Activated naive CD4-positive, alpha-beta T cell (primary cell): ENCODE results near the gene CCDC40.

Source experiments
- DNase-seq, 4 experiments: peaks; one replicate each; lab custom pipeline; 2025; lab: John Stamatoyannopoulos, UW

The CCDC40 gene

DNA sequence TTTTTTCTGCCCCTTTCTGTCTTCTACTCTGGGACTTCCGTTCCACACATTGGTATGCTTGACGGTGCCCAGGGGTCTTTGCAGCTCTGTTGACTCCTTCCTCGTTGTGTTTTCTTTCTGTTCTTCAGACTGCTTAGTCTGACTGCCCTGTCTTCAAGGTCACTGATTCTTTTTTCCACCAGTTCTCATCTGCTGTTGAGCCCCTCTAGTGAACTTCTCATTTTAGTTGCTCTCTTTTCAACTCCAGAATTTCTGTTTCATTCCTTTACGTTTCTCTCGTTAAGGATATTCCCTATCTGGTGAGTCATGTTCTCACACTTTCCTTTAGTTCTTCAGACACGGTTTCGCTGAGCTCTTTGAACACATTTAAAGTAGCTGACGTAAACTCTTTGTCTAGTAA, 78.7 kb downstream of the CCDC40 start:
- no peak for DNase-seq

DNA sequence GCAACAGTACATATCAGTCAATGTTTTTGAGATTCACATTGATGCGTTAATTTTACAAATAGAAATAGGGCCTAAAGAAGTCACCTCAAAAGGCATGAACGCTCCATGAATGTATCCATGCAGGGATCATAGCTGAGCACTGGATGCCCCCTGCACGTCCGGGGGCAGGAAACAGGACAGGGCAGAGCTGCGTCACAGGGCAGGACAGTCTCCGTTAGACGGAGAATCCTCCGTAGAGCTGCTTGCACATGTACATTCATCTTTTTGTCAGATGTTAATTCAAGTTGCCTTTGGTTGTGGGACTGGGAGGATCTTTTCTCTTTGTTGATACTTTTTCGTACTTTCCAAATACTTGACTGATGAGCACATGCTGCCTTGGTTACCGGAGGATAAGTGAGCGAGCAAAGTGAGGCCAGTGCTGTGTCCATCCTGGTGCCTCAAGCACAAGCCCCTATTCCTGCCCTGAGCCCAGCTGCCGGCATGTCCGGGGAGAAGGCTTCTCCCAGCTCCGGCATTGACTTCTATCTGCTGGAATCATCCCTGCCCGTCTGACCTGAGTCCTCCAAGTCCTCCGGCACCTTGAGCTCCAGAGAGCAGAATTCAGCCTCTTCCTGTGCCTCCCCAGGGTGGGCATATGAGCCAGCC, 80.0 kb downstream of the CCDC40 start:
- DNase-seq: no peak

DNA sequence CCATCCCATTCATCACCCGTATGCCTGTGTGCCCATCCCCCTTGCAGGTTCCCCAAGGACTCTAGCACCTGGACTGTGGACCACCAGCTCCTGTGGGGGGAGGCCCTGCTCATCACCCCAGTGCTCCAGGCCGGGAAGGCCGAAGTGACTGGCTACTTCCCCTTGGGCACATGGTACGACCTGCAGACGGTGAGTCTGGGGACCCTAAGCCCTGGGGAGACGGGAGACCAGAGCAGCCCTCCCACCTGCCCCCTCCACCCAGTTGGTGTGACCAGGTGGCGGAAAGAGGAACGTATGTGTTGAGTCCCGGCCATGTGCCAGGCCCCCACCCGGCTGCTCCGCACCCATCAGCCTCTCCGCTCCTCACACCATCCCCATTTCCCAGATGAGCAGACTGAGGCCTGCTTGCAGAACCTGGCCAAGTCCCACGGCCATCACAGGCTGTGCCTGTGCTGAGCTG, 80.5 kb downstream of the CCDC40 start:
- no peak for DNase-seq

DNA sequence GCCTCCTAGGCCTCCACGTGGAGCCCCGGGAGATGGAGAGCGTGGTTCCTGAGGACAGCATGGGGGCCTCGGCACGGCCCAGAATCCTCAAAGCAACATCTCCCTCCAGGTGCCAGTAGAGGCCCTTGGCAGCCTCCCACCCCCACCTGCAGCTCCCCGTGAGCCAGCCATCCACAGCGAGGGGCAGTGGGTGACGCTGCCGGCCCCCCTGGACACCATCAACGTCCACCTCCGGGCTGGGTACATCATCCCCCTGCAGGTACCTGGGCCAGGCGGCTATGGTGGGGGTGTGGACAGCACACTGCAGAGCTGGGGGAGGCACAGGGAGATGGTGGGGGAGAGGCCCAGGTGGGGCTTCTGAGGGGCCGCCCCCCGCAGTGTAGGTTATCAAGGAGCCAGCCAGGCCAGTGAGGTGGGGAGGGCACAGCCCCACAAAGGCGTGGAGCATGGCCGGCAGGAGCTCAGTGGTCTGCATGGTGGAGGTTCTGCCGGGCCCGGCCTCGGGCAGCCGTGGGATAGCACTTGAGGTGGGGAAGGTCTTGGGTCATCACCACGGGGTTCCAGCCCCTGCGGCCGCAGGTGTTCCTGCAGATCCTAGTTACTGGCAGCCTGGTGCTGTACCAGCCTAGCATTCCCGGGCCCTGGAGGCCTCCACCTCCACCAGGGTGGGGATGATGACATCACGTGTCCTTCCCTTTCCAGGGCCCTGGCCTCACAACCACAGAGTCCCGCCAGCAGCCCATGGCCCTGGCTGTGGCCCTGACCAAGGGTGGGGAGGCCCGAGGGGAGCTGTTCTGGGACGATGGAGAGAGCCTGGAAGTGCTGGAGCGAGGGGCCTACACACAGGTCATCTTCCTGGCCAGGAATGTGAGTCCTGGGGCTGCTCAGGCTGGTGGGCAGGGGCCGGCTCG, 81.3 kb downstream of the CCDC40 start:
- DNase-seq: no peak

DNA sequence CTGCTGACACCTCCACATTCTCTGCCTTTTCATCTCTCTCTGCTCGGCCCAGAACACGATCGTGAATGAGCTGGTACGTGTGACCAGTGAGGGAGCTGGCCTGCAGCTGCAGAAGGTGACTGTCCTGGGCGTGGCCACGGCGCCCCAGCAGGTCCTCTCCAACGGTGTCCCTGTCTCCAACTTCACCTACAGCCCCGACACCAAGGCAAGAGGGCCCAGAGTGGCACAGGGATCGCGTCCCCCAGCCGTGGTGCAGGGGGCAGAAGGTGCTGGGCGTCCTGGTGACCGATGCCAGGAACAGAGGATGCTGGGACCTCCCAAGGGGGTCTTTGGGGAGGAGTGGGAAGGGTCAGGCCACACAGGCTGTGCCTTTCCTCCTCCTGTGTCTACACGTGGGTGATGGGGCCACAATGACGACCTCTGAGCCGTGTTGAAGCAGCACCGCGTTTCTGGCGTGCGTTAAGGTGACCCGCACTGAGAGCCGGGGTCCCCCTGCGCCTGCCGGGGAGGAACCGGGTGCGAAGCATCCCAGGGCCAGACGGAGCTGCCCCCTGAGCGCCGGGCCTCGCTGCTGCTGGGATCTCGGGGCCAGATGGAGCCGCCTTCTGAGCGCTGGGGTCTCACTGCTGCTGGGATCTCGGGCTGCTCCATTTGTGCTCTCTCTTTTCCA, 82.3 kb downstream of the CCDC40 start:
- DNase-seq: no peak

DNA sequence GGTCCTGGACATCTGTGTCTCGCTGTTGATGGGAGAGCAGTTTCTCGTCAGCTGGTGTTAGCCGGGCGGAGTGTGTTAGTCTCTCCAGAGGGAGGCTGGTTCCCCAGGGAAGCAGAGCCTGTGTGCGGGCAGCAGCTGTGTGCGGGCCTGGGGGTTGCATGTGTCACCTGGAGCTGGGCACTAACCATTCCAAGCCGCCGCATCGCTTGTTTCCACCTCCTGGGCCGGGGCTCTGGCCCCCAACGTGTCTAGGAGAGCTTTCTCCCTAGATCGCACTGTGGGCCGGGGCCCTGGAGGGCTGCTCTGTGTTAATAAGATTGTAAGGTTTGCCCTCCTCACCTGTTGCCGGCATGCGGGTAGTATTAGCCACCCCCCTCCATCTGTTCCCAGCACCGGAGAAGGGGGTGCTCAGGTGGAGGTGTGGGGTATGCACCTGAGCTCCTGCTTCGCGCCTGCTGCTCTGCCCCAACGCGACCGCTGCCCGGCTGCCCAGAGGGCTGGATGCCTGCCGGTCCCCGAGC, 82.9 kb downstream of the CCDC40 start:
- no peak for DNase-seq

DNA sequence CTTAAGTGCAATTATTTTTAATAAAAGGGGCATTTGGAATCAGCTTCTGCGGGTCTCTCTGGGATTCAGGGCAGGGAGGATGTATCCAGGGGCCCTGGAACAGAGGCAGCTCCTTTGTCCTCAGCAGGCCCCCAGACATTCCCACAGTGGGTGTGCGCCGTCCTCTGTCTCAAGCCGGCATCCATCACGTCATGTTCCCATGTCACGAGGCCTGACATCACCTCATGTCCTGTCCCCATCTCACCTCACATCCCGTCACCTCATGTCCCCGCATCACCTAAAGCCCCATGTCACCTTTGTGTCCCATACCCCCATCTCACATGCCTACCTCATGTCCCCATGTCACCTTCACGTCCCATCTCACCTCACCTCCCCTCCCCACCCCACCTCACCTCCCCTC, 83.4 kb downstream of the CCDC40 start:
- DNase-seq: no peak

DNA sequence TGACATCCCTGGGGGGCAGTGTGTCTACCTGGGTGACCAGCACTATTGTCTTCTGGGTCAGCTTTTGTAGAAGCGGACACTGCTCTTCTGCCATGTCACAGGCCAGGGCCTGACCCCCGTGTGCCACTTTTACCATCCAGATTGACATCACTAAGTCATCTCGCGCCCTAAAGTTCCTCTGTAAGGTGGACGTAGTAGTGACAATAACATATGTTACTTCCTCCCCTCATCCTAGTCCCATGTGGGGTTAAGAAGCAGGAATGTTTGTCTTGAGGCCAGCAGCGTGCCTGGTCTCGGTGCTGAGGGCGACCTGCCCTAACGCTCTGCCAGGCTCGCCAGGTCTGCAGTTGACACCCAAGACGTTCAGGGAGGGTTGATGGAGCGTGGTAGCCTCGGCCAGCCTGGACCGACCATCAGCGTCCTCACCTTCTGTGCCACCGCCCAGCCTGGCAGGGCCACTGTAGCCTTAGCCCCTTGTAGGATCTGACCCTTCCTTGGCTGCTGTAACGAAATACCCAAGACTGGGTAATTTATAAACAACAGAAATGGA, 85.7 kb downstream of the CCDC40 start:
- no peak for DNase-seq

DNA sequence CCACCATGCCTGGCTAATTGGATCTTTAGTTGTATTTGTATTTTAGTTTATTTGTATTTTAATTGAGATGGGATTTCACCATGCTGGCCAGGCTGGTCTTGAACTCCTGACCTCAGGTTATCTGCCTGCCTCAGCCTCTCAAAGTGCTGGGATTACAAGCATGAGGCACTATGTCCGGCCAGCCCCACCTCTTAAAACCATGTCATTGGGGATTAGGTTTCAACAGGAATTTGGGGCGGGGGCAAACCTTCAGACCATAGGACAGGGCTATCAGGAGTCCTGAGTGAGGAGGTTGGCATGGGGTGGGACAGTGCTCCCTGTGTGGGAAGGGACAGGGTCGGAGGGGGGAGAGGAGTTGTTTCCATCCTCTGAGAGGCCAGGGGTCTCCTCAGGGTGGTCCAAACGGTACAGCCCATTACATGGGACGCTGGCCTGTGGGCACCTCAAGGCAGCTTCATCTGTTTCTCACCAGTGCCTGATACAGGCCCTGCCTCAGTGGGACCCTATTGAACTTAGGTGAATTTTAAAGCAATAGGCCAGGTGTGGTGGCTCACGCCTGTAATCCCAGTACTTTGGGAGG, 86.6 kb downstream of the CCDC40 start:
- no peak for DNase-seq

DNA sequence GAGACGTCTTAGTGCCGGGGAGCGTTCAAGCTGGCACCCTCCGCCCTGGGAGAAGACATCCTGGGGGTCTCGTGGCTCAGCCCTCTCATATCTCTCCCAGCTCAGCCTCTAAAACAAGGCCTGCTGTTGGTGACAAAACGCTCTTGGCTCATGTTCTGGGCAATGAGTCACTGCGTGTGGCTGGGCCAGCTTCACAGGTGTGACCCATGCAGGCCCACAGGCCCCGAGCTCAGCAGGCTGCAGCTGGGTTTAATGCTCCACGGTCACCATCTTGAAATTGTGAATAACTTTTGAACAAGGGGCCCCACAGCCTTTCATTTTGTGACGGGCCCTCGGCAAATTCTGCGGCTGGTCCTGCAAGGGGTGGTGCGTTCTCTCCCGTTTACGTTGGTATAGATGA, 87.3 kb downstream of the CCDC40 start:
- no peak for DNase-seq

DNA sequence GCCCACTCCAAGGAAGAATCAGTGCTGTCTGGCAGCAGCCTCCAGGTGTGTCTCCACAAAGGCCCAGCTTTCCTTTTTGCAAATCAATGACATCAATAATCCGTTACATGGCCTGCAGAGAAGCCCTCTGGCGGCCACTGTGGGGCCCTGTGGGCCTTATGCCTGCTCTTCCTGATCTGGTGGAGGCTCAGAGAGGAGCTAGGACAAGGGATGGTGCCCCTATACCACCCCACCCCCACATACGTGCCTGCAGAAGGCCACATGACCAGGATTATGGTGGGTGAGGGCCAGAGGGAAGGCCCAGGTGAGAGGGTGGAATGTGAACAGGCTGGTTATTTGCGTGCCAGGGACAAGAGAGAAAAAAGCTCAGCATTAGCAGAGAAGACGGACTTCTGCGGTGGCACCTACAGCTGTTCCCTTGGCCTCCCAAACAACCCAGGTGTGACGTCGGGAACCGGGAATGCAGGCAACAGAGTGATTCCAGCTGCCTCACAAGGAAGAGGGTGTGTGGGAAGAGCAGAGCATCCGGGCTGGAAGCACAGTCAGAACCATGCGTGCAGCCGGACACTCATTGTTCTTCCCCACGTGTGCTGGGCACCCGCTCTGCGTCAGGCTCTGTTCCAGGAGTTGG, 88.0 kb downstream of the CCDC40 start:
- no peak for DNase-seq

DNA sequence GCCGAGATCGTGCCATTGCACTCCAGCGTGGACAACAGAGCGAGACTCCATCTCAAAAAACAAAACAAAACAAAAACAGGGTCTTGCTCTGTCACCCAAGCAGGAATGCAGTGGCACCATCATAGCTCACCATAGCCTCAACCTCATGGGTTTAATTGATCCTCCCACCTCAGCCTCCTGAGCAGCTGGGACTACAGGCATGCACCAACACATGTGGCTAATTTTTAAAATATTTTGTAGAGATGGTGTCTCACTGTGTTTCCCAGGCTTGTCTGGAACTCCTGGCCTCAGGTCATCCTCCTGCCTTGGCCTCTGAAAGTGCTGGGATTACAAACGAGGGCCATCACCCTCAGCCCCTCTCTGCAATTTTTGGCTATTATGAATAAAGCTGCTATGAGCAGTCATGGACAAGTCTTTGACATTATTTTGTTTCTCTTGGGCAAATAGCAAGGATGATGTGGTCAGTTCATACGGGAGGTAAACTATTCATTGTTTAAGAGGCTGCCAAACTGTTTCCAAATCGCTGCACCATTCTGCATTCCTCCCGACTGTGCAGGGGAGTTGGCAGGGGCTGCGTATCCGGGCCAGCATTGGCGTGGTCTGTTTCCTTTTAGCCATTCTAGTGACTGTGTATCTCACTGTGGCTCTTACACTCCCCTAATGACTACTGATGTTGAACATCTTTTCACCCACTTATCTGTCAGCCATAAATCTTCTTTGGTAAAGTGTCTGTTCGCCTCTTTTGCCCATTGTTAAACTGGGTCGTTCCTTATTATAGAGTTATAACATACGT, 89.4 kb downstream of the CCDC40 start:
- no peak for DNase-seq

DNA sequence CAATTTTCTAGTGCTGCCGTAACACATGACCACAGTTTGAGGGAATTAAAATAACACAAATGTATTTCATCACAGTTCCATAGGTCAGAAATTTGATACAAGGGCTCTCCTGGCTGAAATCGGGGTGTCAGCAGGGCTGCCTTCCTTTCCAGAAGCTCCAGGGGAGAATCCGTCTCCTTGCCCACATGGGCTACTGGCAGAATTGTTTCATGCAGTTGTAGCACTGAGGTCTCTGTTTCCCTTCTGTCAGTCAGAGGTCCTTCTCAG, 89.9 kb downstream of the CCDC40 start:
- DNase-seq: no peak

DNA sequence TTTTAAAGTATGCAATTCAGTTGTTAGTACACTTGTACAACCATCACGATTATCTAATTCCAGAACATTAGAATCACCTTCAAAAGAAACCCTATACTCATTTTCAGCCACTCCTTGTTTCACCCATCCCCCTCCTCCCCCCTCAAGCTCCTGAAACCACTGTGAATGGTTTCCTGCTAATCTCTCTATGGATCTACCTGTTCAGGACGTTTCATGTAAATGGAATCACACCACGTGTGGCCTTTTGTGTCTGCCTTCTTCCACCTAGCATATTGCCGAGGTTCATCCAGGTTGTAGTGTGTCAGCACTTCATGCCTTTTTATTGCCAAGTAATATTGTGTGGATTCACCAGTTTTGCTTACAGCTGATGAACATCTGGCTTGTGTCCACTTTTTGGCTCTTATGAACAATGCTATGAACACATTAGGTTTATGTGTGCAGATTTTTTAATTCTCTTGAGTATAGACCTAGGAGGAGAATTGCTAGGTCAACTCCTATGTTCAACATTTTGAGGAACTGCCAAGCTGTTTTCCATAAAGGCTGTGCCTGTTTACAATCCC, 92.6 kb downstream of the CCDC40 start:
- DNase-seq: no peak

DNA sequence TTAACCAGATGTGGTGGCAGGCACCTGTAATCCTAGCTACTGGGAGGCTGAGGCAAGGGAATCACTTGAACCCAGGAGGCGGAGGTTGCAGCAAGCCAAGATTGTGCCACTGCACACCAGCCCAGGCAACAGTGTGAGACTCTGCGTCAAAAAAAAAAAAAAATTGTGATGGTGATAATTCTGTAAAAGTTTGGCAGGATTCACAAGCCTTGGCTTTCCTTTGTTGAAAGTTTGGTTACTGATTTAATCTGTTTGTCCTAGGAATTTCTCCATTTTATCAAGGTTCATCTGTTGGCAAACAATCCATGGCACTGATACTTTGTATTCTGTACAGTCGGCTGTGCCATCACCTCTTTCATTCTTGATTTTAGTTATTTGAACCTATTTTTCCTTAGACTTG, 94.5 kb downstream of the CCDC40 start:
- no peak for DNase-seq

DNA sequence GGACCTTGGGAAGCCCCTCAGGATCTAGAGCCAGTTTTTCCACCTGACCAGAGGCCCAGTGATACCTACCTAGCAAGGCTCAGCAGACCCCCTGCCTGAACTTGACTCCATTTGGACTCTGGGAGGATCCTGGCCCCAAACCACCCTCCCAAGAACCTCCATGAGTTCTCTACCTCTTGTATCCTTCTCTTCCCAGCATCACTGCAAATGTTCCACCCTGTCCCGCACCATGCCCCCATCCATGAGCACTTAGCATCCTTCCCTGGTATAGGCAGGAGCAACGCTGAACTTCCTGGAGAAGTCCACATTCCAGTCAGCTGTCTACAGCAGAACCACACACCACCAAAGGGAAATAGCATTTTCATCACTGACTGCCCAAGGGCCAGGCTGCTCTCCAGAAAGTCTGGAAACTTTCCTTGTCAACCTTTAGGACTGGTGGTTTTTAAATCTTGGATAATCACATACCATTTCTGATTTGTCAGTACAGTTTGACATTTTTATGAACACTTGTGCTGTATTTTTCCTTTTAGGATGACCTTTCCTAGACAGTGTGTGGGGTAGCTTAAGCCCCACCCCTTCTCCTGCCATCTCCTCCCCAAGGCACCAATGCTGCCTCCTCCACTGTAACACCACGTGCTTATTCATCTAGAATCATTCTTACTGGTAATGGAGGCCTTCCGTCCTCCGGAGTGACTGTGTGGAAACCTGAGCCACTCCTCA, 96.6 kb downstream of the CCDC40 start:
- DNase-seq: no peak

DNA sequence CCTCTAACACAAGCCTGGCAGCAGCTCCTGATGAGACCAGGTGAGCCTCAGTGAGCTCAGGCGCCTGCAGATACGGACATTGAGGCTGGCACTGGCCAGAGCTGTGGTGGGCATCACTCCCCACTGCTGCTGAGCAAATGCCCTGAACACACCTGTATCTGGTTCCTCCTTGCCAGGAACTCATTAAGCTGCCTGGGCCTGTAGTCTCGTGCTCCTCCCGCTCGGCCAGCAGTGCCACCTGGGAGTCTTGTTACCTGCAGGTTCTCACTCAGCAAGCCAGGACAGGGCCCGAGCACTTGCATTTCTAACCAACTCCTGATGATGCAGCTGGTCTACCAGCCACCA, 97.2 kb downstream of the CCDC40 start:
- DNase-seq: no peak

DNA sequence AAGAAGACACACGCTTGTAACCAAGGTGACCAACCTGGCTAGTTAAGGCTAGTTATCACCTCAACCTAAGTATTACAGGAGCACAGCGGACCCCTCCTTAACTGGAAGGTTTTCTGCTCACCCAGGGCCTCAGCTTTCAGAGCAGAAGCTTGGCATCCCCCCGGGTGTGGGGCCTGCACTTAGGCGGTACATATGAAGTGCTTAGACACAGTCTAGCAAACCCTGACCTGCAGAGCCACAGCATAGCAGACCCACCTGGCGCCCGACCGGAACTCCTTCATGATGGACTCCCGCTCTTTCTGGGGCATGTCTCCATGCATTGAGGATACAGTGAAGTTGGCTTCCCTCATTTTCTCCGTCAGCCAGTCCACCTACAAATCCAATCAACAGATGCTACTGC, 100.7 kb downstream of the CCDC40 start:
- no peak for DNase-seq

DNA sequence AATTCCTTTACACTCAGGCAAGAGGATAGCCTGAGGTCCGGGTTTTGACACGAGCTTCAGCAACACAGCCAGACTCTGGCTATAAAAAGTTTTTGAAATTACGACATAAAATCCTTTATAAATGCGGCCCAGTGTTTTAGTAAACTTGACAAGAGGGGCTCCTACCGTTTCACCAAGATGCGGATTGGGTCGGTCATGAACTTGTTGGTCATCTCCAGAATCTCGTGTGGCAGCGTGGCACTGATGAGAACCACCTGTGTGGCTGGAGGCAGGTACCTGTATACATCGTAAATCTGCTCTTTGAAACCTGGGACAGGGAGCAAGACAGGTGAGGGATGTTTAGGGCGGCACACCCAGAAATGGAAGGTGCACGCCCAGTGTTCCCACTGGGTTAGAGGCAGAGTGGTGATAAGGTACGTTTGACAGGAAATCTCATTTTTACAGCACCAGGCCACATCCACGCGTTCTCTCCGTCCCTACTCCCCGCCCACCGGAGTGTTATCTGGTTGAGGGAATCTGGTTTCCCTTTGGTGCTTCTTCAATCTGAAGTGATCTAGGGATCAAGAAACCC, 102.5 kb downstream of the CCDC40 start:
- DNase-seq: no peak
